H1 (cell line): ENCODE measurements around the gene MAGT1. TPM values are rescaled to one million over a fixed set of nuclear protein-coding genes. Genes with fewer than 3 reads are reported as not detected.

Source experiments
- CBX8 ChIP-seq: fragments of 300-800, 300-1000 bp; sonication (generic); IDR thresholded peaks from 2 replicates; pipeline ENCODE4 v1.7.1; 2016; ENCODE audit warnings: low read depth, low read length, borderline replicate concordance
- CREB1 ChIP-seq: IDR thresholded peaks from 2 replicates; pipeline ENCODE4 v1.6.1; 2012; ENCODE audit warnings: inconsistent platforms
- CTCF ChIP-seq, 3 experiments: IDR thresholded peaks; 1 replicate in 2 of 3; 2 replicates in 1 of 3; pipeline versions ENCODE4 v1.5.1 to v1.6.1; 2011; ENCODE audit warnings: low read length in 3 of 3, mild to moderate bottlenecking in 3 of 3, inconsistent platforms in 2 of 3, low read depth in 1 of 3, moderate library complexity in 1 of 3; ENCODE audit not compliant: insufficient read depth in 1 of 3; ENCODE audit errors: control extremely low read depth in 1 of 3
- GABPA ChIP-seq: IDR thresholded peaks from 2 replicates; pipeline ENCODE4 v1.6.1; 2011; ENCODE audit warnings: mild to moderate bottlenecking, low read length, moderate library complexity, borderline replicate concordance; ENCODE audit not compliant: insufficient read depth
- HDAC2 ChIP-seq, 2 experiments: fragments of 300-600 bp in 1 of 2; sonication (generic) in 1 of 2; IDR thresholded peaks; 2 replicates each; pipeline ENCODE4 v1.6.1; 2011 to 2012; ENCODE audit warnings: low read depth in 2 of 2, low read length in 2 of 2, mild to moderate bottlenecking in 2 of 2, moderate library complexity in 2 of 2, borderline replicate concordance in 1 of 2, inconsistent platforms in 1 of 2
- JUND ChIP-seq: IDR thresholded peaks from 2 replicates; pipeline ENCODE4 v1.6.1; 2011; ENCODE audit warnings: mild to moderate bottlenecking, improper control_type of control experiment, low read length
- KDM4A ChIP-seq: IDR thresholded peaks from one replicate; pipeline ENCODE4 v1.7.1; 2012; ENCODE audit warnings: low read depth, mild to moderate bottlenecking, moderate library complexity, low read length, inconsistent platforms; ENCODE audit not compliant: severe bottlenecking
- MAFK ChIP-seq: IDR thresholded peaks from 2 replicates; pipeline ENCODE4 v1.6.1; 2012; ENCODE audit warnings: low read depth, mild to moderate bottlenecking, improper control_type of control experiment, low read length
- NANOG ChIP-seq: IDR thresholded peaks from 2 replicates; pipeline ENCODE4 v1.6.1; 2011; ENCODE audit warnings: low read length, low read depth, mild to moderate bottlenecking, inconsistent platforms; ENCODE audit not compliant: insufficient read depth, poor library complexity, severe bottlenecking
- NRF1 ChIP-seq: IDR thresholded peaks from 2 replicates; pipeline ENCODE4 v1.6.1; 2011; ENCODE audit warnings: mild to moderate bottlenecking, low read depth, low read length, improper control_type of control experiment
- RAD21 ChIP-seq, 2 experiments: IDR thresholded peaks in 1 of 2; conservative IDR thresholded peaks in 1 of 2; 2 replicates each; pipeline ENCODE4 v1.6.1; 2011; ENCODE audit warnings: low read depth in 2 of 2, low read length in 2 of 2, improper control_type of control experiment in 1 of 2, inconsistent platforms in 1 of 2, mild to moderate bottlenecking in 1 of 2, moderate library complexity in 1 of 2
- RFX5 ChIP-seq: IDR thresholded peaks from 2 replicates; pipeline ENCODE4 v1.6.1; 2011; ENCODE audit warnings: low read depth, low read length, improper control_type of control experiment, borderline replicate concordance
- SIN3A ChIP-seq, 2 experiments: IDR thresholded peaks in 1 of 2; conservative IDR thresholded peaks in 1 of 2; 2 replicates each; pipeline ENCODE4 v1.6.1; 2011 to 2012; ENCODE audit warnings: low read length in 2 of 2, improper control_type of control experiment in 1 of 2, low read depth in 1 of 2, mild to moderate bottlenecking in 1 of 2
- SIRT6 ChIP-seq: IDR thresholded peaks from one replicate; pipeline ENCODE4 v1.7.1; 2012; ENCODE audit warnings: low read length, inconsistent platforms
- SP1 ChIP-seq: IDR thresholded peaks from 2 replicates; pipeline ENCODE4 v1.6.1; 2011; ENCODE audit warnings: low read depth, low read length
- SP2 ChIP-seq: IDR thresholded peaks from 2 replicates; pipeline ENCODE4 v1.6.1; 2012; ENCODE audit warnings: mild to moderate bottlenecking, low read length, inconsistent platforms
- SP4 ChIP-seq: IDR thresholded peaks from 2 replicates; pipeline ENCODE4 v1.6.1; 2012; ENCODE audit warnings: low read length, inconsistent platforms
- TAF1 ChIP-seq: IDR thresholded peaks from 2 replicates; pipeline ENCODE4 v1.6.1; 2011; ENCODE audit warnings: mild to moderate bottlenecking, low read depth, low read length
- TBP ChIP-seq: IDR thresholded peaks from 2 replicates; pipeline ENCODE4 v1.6.1; 2011; ENCODE audit warnings: low read depth, low read length, improper control_type of control experiment
- polyA plus RNA-seq, 7 experiments: library from polyadenylated mRNA; depleted of rRNA in 3 of 7; stranded (reverse) in 5 of 7; unstranded in 2 of 7; fragments of >200 nt in 5 of 7; fragments of 200-250 nt in 2 of 7; gene quantifications; 1 replicate in 5 of 7; 2 replicates in 1 of 7; 4 replicates in 1 of 7; pipeline versions ENCODE4 v1.2.1 to v1.2.3, GENCODE V29; 2011 to 2013; ENCODE audit warnings: missing spikeins in 2 of 7, mixed read lengths in 2 of 7
- total RNA-seq: library from RNA; stranded (reverse); fragmentation: NEBNext Ultra II Directional; extraction: Animal tissue kit (Norgen Biotek cat#: 25700); gene quantifications from 2 replicates; pipeline ENCODE4 v1.2.1, GENCODE V29; 2021
- TF ChIP-seq, protein P1 (sequence below): IDR thresholded peaks from 2 replicates; pipeline ENCODE4 v1.6.1; 2012; ENCODE audit warnings: inconsistent platforms

MAGT1 gene
- total and polyA plus RNA-seq, 2 of the 8 experiments (the other 6 are each of a cell fraction or from before 2014, with no cell fraction given): 14.4 to 47.6 TPM

GRCh38 chrX:77894921-77895886, at the start of gene MAGT1 (continued):
- TF ChIP-seq TAF1 (peak; percentile 93), NANOG (no peak), NRF1 (no peak), HDAC2 (IDR thresholded peaks at IDR 0.05; ENCODE audit: borderline replicate concordance in 1 of 2, low read depth in 2 of 2, low read length in 2 of 2) (no peak), SP2 (no peak), SIRT6 (no peak), RFX5 (no peak), CBX8 (no peak), TBP (peak; percentile 84), SP1 (peak; percentile 66; the same call in 1 of the 2 replicates), MAFK (no peak), SIN3A (conservative IDR thresholded peaks at IDR 0.05 in 1 of 2, IDR thresholded peaks at IDR 0.05 in 1 of 2; ENCODE audit: low read depth in 1 of 2, low read length in 2 of 2) (0 out of 4 replicates have a peak, but pooled peaks of 1 of the 2 experiments have one; percentile 37), JUND (no peak), RAD21 (IDR thresholded peaks at IDR 0.05 in 1 of 2, conservative IDR thresholded peaks at IDR 0.05 in 1 of 2; ENCODE audit: low read depth in 2 of 2, low read length in 2 of 2) (no peak), SP4 (no peak), CREB1 (peak; percentile 87), KDM4A (no peak), CTCF (IDR thresholded peaks at IDR 0.05; ENCODE audit: control extremely low read depth in 1 of 3, insufficient read depth in 1 of 3, low read depth in 1 of 3, low read length in 3 of 3) (no peak), GABPA (no peak)
- TF ChIP-seq, protein P1, sequence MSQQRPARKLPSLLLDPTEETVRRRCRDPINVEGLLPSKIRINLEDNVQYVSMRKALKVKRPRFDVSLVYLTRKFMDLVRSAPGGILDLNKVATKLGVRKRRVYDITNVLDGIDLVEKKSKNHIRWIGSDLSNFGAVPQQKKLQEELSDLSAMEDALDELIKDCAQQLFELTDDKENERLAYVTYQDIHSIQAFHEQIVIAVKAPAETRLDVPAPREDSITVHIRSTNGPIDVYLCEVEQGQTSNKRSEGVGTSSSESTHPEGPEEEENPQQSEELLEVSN: no peak
